ENCODE measurements around the gene RS1.

DNA sequence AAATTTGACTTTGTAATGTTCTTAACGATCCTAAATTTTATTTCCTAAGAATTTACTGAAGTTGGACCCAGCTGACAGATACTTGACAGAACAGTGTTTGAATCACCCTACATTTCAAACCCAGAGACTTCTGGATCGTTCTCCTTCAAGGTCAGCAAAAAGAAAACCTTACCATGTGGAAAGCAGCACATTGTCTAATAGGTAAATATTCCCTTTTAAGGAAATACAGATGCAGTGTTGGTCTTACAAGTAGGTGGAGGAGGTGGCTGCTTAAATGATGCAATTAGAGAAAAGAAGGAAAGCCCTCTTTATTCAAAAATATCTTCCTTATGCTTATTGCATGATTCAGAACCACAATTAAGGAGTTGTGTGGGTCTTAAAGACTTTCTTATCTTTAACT is 73.5 kb downstream of the RS1 start:
- no peak for TF ChIP-seq EP300 (IDR thresholded peaks at IDR 0.05)
- TF ChIP-seq, protein P1, sequence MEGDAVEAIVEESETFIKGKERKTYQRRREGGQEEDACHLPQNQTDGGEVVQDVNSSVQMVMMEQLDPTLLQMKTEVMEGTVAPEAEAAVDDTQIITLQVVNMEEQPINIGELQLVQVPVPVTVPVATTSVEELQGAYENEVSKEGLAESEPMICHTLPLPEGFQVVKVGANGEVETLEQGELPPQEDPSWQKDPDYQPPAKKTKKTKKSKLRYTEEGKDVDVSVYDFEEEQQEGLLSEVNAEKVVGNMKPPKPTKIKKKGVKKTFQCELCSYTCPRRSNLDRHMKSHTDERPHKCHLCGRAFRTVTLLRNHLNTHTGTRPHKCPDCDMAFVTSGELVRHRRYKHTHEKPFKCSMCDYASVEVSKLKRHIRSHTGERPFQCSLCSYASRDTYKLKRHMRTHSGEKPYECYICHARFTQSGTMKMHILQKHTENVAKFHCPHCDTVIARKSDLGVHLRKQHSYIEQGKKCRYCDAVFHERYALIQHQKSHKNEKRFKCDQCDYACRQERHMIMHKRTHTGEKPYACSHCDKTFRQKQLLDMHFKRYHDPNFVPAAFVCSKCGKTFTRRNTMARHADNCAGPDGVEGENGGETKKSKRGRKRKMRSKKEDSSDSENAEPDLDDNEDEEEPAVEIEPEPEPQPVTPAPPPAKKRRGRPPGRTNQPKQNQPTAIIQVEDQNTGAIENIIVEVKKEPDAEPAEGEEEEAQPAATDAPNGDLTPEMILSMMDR (IDR thresholded peaks at IDR 0.05) = no peak

All from ovary (tissue), 3 donors.